ENCODE measurements around the gene RABGGTA.

The RABGGTA gene

GRCh38 chr14:24235804-24236688, 35.4 kb downstream of the RABGGTA start:
- TF ChIP-seq CTCF (IDR thresholded peaks at IDR 0.05; ENCODE audit: control insufficient read depth, insufficient read depth, low read depth, low read length, missing control alignments): no peak
- H3K4me3 ChIP-seq (ENCODE audit: control insufficient read depth, low read depth, low read length): no peak overlapping the region
- no peak for DNase-seq (ENCODE audit: low read depth)

- no peak for DNase-seq (ENCODE audit: low read depth)
- no peak for TF ChIP-seq CTCF (IDR thresholded peaks at IDR 0.05; ENCODE audit: control insufficient read depth, insufficient read depth, low read depth, low read length, missing control alignments)
- H3K4me3 ChIP-seq (ENCODE audit: control insufficient read depth, low read depth, low read length): no peak overlapping the region
These were observed 37.0 kb downstream of the RABGGTA start for GRCh38 chr14:24234095-24235005.

GRCh38 chr14:24233538-24233866, 37.9 kb downstream of the RABGGTA start:
- DNase-seq (ENCODE audit: low read depth): no peak
- no peak for TF ChIP-seq CTCF (IDR thresholded peaks at IDR 0.05; ENCODE audit: control insufficient read depth, insufficient read depth, low read depth, low read length, missing control alignments)
- peak overlapping the region; percentile 66 for H3K4me3 ChIP-seq (ENCODE audit: control insufficient read depth, low read depth, low read length)

GRCh38 chr14:24232645-24233537, 38.5 kb downstream of the RABGGTA start, which contains the start of gene GMPR2:
Gene GMPR2 (plus strand): TSS chr14:24232929. CDS start chr14:24233254, 325 bp downstream.
- DNase-seq (ENCODE audit: low read depth): no peak
- TF ChIP-seq CTCF (IDR thresholded peaks at IDR 0.05; ENCODE audit: control insufficient read depth, insufficient read depth, low read depth, low read length, missing control alignments): no peak
- H3K4me3 ChIP-seq (ENCODE audit: control insufficient read depth, low read depth, low read length): peak within 1 kb of the TSS; percentile 66

GRCh38 chr14:24232121-24232644, 39.2 kb downstream of the RABGGTA start, which contains the start of gene NEDD8:
Gene NEDD8 (minus strand): TSS chr14:24232367. CDS start chr14:24232267, 100 bp downstream.
- TF ChIP-seq CTCF (IDR thresholded peaks at IDR 0.05; ENCODE audit: control insufficient read depth, insufficient read depth, low read depth, low read length, missing control alignments): no peak
- H3K4me3 ChIP-seq (ENCODE audit: control insufficient read depth, low read depth, low read length): peak within 1 kb of the TSS; percentile 66

More at GRCh38 chr14:24232121-24232644, 39.2 kb downstream of the RABGGTA start, which contains the start of gene NEDD8:
- DNase-seq (ENCODE audit: low read depth): peak; percentile 75

Measured in AG09309 (cell line).